ENCODE measurements around the gene XRCC6.

The XRCC6 gene

DNA sequence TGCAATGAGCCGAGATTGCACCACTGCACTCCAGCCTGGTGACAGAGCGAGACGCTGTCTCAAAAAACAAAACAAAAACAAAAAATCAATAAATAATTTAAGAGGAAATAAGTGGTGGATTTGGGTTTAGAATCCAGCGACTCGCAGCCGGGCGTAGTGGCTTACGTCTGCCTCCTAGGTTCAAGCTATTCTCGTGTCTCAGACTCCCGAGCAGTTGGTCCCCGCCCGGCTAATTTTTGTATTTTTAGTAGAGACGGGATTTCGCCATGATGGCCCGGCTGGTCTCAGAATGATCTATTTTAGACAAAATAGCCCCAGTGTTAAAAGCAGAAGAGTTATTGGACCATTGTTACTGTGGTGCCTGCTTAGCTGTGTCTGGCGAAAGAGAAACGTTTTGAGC is 37.8 kb downstream of the XRCC6 start:
- H2AFZ ChIP-seq (ENCODE audit: low read length) = no peak overlapping the region
- no peaks in the 10 kb centered on the region for H4K20me1 ChIP-seq (ENCODE audit: insufficient read depth, low read length, poor library complexity, severe bottlenecking)
- H3F3A ChIP-seq (ENCODE audit: low read depth) = no peaks in the 10 kb centered on the region
- H3K9me2 ChIP-seq (replicated peaks; ENCODE audit: low read depth, low read length) = no peaks in the 10 kb centered on the region
- H3K4me1 ChIP-seq (ENCODE audit: insufficient read depth, low read length, poor library complexity, severe bottlenecking) = no peaks in the 10 kb centered on the region
- TF ChIP-seq, protein P1, sequence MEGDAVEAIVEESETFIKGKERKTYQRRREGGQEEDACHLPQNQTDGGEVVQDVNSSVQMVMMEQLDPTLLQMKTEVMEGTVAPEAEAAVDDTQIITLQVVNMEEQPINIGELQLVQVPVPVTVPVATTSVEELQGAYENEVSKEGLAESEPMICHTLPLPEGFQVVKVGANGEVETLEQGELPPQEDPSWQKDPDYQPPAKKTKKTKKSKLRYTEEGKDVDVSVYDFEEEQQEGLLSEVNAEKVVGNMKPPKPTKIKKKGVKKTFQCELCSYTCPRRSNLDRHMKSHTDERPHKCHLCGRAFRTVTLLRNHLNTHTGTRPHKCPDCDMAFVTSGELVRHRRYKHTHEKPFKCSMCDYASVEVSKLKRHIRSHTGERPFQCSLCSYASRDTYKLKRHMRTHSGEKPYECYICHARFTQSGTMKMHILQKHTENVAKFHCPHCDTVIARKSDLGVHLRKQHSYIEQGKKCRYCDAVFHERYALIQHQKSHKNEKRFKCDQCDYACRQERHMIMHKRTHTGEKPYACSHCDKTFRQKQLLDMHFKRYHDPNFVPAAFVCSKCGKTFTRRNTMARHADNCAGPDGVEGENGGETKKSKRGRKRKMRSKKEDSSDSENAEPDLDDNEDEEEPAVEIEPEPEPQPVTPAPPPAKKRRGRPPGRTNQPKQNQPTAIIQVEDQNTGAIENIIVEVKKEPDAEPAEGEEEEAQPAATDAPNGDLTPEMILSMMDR (conservative IDR thresholded peaks at IDR 0.05; ENCODE audit: low read length) = no peak
- no peak for TF ChIP-seq EZH2phosphoT487 (IDR thresholded peaks at IDR 0.05; ENCODE audit: borderline replicate concordance)
- H3K4me2 ChIP-seq (ENCODE audit: low read depth, low read length, poor library complexity, severe bottlenecking) = no peak overlapping the region
- H3K4me3 ChIP-seq (ENCODE audit: low read length, poor library complexity, severe bottlenecking) = no peak overlapping the region
- H3K9ac ChIP-seq (ENCODE audit: low read depth, low read length, poor library complexity, severe bottlenecking) = no peak overlapping the region
- no peaks in the 10 kb centered on the region for H3K27me3 ChIP-seq (ENCODE audit: insufficient read depth, low read length, poor library complexity, severe bottlenecking)
- no peaks in the 10 kb centered on the region for H3K9me3 ChIP-seq (ENCODE audit: insufficient read depth, low read depth, low read length)
- H3K36me3 ChIP-seq (ENCODE audit: insufficient read depth, low read length) = peaks cover 98% of the 10 kb centered on the region
- no peaks in the 10 kb centered on the region for H3K79me2 ChIP-seq (ENCODE audit: insufficient read depth, low read length)

DNA sequence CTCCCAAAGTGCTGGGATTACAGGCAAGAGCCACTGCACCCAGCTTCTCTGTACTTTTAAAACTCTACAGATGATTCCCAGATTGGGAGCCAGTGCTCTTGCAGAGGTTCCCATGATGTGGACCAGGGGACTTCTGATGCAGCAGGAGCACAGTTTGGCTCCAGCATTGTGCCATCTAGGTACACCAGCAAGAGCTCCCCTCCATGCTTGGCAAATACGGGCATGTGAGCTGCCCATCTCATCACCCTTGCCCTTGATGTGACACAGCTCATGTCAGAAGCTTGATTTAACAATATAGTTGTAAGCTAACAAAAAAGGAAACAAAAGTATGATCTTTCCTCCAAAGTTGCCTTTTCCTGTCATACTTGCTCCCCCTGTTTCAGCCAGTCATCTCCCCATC is 38.8 kb downstream of the XRCC6 start:
- H3K4me1 ChIP-seq (ENCODE audit: insufficient read depth, low read length, poor library complexity, severe bottlenecking) = no peaks in the 10 kb centered on the region
- no peaks in the 10 kb centered on the region for H3F3A ChIP-seq (ENCODE audit: low read depth)
- no peaks in the 10 kb centered on the region for H3K27me3 ChIP-seq (ENCODE audit: insufficient read depth, low read length, poor library complexity, severe bottlenecking)
- peaks cover 98% of the 10 kb centered on the region for H3K36me3 ChIP-seq (ENCODE audit: insufficient read depth, low read length)
- H3K4me3 ChIP-seq (ENCODE audit: low read length, poor library complexity, severe bottlenecking) = no peak overlapping the region
- H3K4me2 ChIP-seq (ENCODE audit: low read depth, low read length, poor library complexity, severe bottlenecking) = no peak overlapping the region
- H3K9ac ChIP-seq (ENCODE audit: low read depth, low read length, poor library complexity, severe bottlenecking) = no peak overlapping the region
- H3K79me2 ChIP-seq (ENCODE audit: insufficient read depth, low read length) = no peaks in the 10 kb centered on the region
- H2AFZ ChIP-seq (ENCODE audit: low read length) = no peak overlapping the region
- no peaks in the 10 kb centered on the region for H3K9me3 ChIP-seq (ENCODE audit: insufficient read depth, low read depth, low read length)
- H3K9me2 ChIP-seq (replicated peaks; ENCODE audit: low read depth, low read length) = no peaks in the 10 kb centered on the region
- H4K20me1 ChIP-seq (ENCODE audit: insufficient read depth, low read length, poor library complexity, severe bottlenecking) = no peaks in the 10 kb centered on the region
- TF ChIP-seq, protein P1 (conservative IDR thresholded peaks at IDR 0.05; ENCODE audit: low read length) = no peak
- no peak for TF ChIP-seq EZH2phosphoT487 (IDR thresholded peaks at IDR 0.05; ENCODE audit: borderline replicate concordance)

DNA sequence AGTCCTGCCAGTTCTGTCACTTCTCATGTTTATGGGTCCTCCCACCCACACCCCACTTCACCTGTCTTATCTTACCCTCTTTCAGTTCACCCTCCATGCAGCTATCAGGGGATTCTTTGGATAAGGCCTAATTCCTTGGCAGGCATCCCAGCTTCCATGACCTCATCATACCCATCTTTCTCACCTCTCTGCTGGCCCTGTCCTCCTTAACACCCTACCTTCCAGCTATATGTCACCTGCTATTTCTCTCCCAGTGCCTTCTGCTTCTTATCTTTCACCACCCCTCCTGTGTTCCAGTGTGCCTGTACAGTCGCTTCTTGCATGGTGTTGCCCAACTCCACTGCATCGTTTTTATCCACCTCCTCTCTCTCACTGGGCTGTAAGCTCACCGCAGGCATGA is 39.3 kb downstream of the XRCC6 start:
- Histone ChIP-seq H3K79me2 (ENCODE audit: insufficient read depth, low read length) (no peaks in the 10 kb centered on the region), H3K9me2 (replicated peaks; ENCODE audit: low read depth, low read length) (no peaks in the 10 kb centered on the region), H4K20me1 (ENCODE audit: insufficient read depth, low read length, poor library complexity, severe bottlenecking) (no peaks in the 10 kb centered on the region), H3F3A (ENCODE audit: low read depth) (no peaks in the 10 kb centered on the region), H3K36me3 (ENCODE audit: insufficient read depth, low read length) (peaks cover 98% of the 10 kb centered on the region), H3K9ac (ENCODE audit: low read depth, low read length, poor library complexity, severe bottlenecking) (no peak overlapping the region), H3K27me3 (ENCODE audit: insufficient read depth, low read length, poor library complexity, severe bottlenecking) (no peaks in the 10 kb centered on the region), H3K4me3 (ENCODE audit: low read length, poor library complexity, severe bottlenecking) (no peak overlapping the region), H3K4me1 (ENCODE audit: insufficient read depth, low read length, poor library complexity, severe bottlenecking) (no peaks in the 10 kb centered on the region), H3K4me2 (ENCODE audit: low read depth, low read length, poor library complexity, severe bottlenecking) (no peak overlapping the region), H2AFZ (ENCODE audit: low read length) (no peak overlapping the region), H3K9me3 (ENCODE audit: insufficient read depth, low read depth, low read length) (no peaks in the 10 kb centered on the region)
- TF ChIP-seq, protein P1 (conservative IDR thresholded peaks at IDR 0.05; ENCODE audit: low read length) = no peak
- no peak for TF ChIP-seq EZH2phosphoT487 (IDR thresholded peaks at IDR 0.05; ENCODE audit: borderline replicate concordance)

Data from Loucy (cell line).